Measurements from ENCODE around the gene MAP3K4.

MAP3K4 gene

GRCh38 chr6:161130541-161130940 lies 139.0 kb downstream of the MAP3K4 start:
- DNase-seq, result no peak

DNA sequence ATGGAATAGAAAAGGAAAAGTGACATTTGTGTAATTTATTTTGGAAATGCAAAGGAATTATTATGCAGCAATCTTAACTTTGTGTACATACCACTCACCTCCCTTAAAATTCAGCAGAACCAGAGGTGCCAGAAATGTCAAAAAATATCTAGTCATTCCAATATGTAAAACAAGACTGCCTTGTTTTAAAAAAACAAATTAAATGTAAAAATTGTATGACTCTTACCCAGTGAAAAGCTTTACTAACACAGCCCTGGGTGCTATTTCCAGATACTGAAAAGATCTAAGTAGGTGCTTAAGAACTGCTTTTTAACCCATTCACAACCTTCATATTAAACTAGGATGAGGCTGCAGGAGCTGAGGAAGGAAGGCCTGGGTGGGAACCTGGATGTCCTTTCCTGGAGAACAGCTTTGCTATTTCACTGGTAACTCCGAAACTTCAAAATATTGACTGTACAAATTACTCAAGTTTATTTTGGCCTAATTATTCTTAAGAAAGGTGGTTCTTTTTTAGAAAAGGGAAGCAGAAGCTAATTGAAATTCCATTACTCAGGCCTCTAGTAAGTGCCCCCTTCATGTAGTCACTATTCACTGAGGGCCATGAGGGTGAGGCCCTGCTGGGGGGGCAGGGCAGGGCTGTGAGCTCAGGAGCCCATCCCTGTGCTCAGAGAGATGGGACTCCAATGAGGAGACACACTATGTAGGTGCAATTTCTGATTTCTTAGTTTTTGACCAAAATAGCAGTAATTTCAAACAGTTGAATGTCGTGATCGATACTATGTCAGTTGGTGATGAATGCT lies 139.6 kb downstream of the MAP3K4 start:
- DNase-seq, result no peak

- DNase-seq, result peak; percentile 20
Observed at GRCh38 chr6:161132384-161132783, 140.8 kb downstream of the MAP3K4 start.

- no peak for DNase-seq
Observed at GRCh38 chr6:161133963-161134362, 142.4 kb downstream of the MAP3K4 start.

- no peak for DNase-seq
Observed at GRCh38 chr6:161134550-161135298, 143.2 kb downstream of the MAP3K4 start.

DNA sequence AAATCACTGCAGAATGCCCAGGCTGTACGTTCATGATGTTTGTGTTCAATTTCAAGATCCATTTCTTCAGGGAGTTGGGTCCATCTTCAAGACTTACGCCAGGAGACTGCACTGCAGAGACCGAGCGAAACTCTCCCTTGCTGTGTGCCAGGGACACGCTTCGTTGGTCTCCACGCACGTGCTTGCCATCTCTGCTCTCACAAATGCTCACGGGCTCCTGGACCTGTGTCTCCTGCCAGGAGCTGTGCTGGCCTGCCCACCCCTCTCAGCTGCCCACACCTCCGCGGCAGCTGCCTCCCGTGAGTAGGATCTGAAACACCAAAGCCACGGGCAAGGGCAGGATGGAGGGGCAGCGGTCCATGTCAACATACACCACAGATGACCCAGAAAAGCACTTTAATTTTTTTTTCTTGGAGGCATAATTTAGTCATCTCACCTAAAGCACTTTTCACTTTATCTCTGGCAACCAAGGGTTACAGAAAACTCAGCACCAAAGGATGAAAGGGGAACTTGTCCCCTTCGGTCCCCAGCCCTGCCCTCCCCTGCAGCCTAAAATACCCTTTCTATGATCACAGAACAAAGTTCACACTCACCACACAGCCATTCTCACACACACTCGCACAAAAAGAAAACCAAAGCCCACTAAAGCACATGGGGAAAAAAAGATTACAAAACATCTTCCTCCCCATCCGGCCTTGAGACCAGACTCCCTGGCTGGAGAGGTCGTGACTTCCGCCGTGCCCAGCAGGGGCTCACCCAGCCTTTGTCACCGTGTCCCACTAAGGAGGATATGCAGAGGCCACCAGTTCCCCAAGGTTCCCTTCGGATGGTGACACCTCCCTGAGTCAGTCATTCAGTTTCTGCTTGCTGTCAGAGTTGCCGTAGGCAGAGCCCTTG lies 144.4 kb downstream of the MAP3K4 start:
- peak; percentile 38 for DNase-seq

DNA sequence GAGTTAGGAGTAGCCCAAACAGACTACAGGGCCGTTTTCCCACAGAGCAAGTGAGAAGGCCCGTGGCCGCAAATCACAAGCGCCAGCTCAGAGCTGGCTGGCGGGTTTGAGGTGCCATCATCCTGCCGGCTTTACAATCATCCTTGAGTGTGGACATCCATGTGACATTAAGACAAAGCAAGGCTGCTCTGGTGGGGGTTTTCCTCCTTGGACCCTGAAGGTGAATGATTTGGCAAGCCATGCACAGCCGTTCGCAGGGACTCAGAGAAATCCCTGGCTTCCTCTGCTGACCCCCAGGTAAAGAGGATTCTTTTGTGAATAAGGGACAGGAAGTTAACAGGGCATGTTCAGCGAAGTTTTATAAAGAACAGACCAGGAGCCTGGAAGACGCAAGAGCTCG lies 145.1 kb downstream of the MAP3K4 start:
- DNase-seq, result no peak

GRCh38 chr6:161137320-161137719 lies 145.8 kb downstream of the MAP3K4 start:
- DNase-seq, result no peak

GRCh38 chr6:161137839-161138542 lies 146.4 kb downstream of the MAP3K4 start:
- no peak for DNase-seq

DNA sequence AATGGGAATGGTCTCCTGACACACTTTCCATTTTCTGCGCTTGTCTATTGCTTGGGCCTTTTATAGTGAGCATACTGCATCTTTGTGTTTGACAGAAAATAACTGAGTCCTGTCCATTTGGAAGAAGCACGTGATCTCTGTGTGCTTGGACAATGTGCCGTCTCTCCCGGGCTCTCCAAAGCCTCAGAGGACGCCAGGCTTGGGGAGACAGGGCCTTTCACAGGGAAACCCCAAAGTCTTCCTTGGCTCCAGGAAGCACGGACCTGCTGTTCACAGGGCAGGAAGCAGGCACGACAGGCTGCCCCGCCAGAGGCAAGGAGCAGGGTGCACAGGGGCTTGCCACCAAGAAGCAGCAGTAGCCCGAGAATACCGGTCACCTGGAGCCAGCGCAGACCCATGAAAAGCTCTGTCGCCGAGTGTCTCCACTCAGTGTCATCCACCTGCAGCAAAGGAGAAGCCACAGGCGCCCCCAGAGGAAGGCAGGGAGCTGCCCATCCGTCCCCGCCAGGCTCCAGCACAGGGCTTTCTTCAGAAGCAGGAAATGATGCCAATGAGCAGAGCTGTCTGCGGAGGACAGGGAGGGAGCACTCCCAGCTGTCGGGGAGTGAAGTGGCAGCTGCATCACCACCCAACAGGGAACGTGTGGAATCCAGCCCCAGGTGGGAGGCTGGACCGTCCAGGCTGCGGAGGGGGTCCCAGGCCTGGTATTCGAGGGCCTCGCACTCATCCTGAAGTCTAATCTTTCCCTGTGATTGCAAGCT lies 147.2 kb downstream of the MAP3K4 start:
- DNase-seq, result no peak

DNA sequence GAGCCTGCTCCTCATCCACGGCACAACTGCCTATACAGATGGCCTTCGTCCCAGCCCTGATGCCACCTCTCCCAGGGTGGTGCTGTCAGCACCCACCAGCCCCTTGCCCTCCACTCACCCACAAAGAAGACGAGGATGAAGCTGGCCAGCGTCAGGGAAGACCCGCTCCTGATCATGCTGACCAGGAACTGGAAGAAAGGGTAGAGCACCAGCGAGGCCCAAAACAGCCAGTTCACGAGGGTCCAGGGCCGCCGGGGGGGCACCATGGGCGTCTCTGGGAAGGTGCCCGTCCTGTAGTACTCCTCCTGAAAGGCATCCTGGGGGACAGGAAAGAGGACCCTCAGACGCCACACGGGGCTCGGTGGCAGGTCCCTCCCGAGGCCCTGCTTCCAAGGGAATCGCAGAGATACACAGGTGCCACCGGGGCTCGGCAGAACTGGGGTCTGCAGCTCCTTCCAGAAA lies 147.8 kb downstream of the MAP3K4 start:
- no peak for DNase-seq

DNA sequence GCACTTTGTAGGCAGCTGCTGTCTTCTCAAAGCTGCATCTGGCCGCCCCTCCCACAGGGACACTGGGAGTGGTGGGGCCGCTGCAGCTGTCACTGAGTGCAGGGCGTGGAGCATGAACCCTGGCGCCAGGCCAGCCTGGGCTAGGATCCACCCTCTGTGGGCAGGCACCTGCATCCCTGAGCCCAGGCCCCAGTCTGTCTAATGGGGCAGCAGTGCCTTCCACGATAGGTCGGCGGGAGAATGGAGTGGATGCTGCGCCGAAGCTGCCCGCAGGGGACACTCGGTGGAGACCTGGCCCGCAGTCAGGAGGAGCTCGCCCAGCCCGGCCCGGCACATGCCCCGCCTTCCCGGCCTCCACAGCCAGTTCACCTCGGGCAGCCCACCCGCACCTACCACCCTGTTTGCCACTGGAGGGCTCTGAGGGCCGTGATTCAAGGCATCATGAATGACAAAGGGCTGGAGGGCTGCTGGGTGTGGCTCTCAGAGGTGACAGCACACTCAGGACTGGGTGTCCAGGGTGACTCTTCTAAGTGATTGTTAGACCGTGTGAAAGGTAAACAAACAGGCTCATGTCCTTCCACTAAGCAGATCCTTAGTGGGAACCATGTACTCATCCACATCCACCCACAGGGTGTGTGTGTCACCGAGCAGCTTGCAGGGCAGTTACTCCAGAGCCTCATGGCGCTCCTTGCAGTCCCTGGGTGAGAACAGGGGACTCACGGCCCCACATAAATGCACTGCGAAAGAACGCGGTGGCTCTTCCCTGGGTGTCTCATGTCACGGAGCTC lies 148.4 kb downstream of the MAP3K4 start:
- DNase-seq, result no peak

- DNase-seq, result no peak
Observed at GRCh38 chr6:161140554-161140875, 148.9 kb downstream of the MAP3K4 start.

DNA sequence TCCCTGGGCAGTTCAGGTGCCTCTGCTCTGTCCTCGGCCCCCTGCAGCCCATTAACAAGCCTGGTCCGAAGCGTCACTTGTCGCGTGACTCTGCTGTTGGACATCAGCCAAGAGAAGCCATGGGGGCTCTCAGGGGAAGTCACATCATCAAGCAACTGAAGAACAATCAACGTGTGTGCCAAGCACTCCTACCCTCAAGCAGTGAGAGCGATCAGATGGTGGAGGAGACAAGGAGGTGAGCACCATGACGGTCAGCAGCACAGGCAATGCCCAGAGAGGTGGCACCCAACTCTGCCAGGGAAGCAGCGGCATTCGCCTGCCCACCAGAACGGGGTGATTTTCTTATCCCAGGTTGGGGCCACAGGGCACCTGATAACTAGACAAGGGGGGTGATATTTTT lies 149.6 kb downstream of the MAP3K4 start:
- peak; percentile 71 for DNase-seq

GRCh38 chr6:161142957-161143296 lies 151.4 kb downstream of the MAP3K4 start:
- no peak for DNase-seq

DNA sequence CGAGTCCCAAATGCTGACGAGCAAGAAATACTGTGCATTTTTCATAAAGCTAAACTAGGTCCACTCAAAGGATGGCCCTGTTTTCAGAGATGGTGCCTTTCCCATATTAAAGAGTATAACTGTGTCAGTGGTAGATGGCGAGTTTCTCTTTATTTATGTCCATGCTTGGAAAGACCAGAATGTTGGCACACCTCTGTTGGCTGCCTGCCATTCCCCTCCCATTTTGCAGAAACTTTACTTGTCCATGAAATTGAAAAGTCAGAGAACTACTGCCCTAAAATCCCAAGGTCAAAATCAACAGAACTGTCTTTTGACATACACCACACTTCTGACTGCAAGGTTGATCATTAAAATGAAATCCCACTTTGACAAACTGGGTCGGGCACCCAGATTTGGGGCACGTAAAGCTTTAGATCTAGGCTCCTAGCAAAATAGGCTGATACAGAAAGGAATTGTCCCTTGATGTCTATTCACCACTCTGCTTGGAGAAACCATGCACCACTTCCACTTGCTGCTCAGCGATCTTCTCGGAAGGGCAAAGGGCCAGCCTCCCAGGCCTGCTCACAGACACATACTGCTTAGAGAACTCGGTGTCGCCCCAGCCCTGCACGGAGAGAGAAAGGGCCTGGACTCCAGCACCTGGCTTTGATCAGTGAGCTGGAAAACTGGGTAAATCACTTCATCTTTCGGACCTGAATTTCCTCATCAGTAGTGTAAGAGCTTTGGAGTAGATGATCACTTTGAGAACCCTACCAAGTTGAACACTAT lies 152.3 kb downstream of the MAP3K4 start:
- no peak for DNase-seq

- DNase-seq, result no peak
Observed at GRCh38 chr6:161150136-161150535, 158.6 kb downstream of the MAP3K4 start.

- DNase-seq, result no peak
Observed at GRCh38 chr6:161150566-161150965, 159.0 kb downstream of the MAP3K4 start.

GRCh38 chr6:161151059-161151645 lies 159.6 kb downstream of the MAP3K4 start:
- no peak for DNase-seq
